Activated CD4-positive, alpha-beta memory T cell treated with anti-CD3 and anti-CD28 coated beads for 36 hours (primary cell): ENCODE results near the gene RARA. TPM values are rescaled to one million over a fixed set of nuclear protein-coding genes. Genes with fewer than 3 reads are reported as not detected.

ENCODE experiments used
- CTCF ChIA-PET: fragments of 350-600 bp; sonication (Branson Sonifier 250); formaldehyde crosslinking; loops from one replicate; lab custom pipeline; 2021; ENCODE audit warnings: antibody characterized with exemption, inconsistent platforms; lab: Charles Lee
- POLR2A ChIA-PET: fragments of 350-600 bp; sonication (Branson Sonifier 250); formaldehyde crosslinking; loops from one replicate; lab custom pipeline; 2021; ENCODE audit warnings: antibody characterized with exemption; lab: Charles Lee
- DNase-seq: peaks from one replicate; pipeline ENCODE4 v3.0.0-alpha.2; 2020
- H3K27ac Mint-ChIP-seq: one replicate; pipeline ENCODE4 v1.8.0; 2021; ENCODE audit warnings: mixed read lengths
- H3K27me3 Mint-ChIP-seq: one replicate; pipeline ENCODE4 v1.8.0; 2021; ENCODE audit warnings: mixed read lengths
- H3K36me3 Mint-ChIP-seq: one replicate; pipeline ENCODE4 v1.8.0; 2021; ENCODE audit warnings: mixed read lengths
- H3K4me1 Mint-ChIP-seq: one replicate; pipeline ENCODE4 v1.8.0; 2021; ENCODE audit warnings: low read depth, mixed read lengths
- H3K4me3 Mint-ChIP-seq: one replicate; pipeline ENCODE4 v1.8.0; 2021; ENCODE audit warnings: mild to moderate bottlenecking, mixed read lengths
- H3K9me3 Mint-ChIP-seq: one replicate; pipeline ENCODE4 v1.8.0; 2021; ENCODE audit warnings: mixed read lengths
- intact Hi-C: fragments of 100-400 bp; cut with micrococcal nuclease; formaldehyde crosslinking; loops from one replicate; pipeline ENCODE4 v1.15.1; 2023
- total RNA-seq, 2 experiments: library from RNA; stranded (reverse); gene quantifications; one replicate each; pipeline ENCODE4 v1.2.3, GENCODE V29; 2021

Gene RARA
- total RNA-seq, 2 experiments from 2014 or later = 31.2 TPM

DNA sequence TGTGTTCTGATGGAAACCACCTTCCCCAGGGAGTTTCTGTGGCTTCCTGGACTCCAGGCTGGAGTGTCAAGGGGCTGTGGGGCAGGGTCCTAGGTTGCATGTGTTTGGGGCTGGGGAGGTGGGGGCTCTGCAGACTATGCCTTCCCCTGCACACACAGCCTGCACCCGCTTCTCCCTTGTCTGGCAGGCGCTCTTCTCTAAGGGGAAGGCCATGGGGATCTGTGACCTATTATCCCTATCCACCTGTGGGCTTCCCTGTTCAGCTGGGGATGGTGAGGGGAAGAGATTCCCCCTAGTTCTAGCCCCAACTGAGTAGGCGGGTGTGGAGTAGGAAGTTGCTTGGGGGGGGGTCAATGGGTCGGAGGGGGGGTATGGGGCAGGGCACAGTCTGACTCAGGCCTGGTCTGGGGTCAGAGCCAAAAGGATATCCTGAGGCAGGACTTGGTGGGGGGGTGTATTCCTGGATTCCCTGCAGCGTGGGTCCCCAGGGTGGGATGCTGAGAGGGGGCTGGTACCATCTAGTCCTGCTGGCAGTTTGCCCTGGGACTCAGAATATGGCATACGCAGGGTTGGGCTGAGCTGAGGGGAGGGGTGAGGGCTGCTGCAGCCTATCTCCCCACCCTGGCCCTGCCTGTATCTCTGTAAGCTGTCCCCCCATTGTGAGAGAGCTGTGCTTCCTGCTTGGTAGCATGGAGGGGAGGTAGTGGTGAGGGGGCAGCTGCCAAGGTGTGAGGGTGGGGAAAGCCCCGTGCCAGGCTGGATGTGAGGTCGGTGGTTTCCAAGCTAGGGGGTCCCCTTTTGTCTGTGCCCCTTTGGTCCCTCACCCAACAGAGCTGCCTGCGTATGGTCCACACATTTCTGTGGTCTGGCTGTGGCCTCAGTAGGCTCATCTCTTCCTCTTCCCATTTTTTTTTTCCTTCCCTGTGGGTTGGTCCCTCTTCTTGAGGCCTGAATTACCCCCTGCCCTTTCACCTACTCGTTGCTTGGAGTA is 14.7 kb downstream of the RARA start:
- POLR2A ChIA-PET = interaction anchor here (0.6 to 2.1 kb wide), 7 partner anchors 8 to 237 kb away, joined by 3 to 9 read pairs (median 3); partner anchors contain the start of gene WIPF2

GRCh38 chr17:40325156-40326013 is 16.4 kb downstream of the RARA start:
- peak; percentile 56 for DNase-seq
- POLR2A ChIA-PET = interaction anchor here (0.7 to 2.4 kb wide), 7 partner anchors 8 to 304 kb away, joined by 3 to 8 read pairs (median 3); no protein-coding TSS in a partner anchor
- peak overlapping the region; percentile 99 for H3K27ac Mint-ChIP-seq
- H3K9me3 Mint-ChIP-seq = no peaks in the 10 kb centered on the region
- peaks cover 95% of the 10 kb centered on the region for H3K4me1 Mint-ChIP-seq
- H3K4me3 Mint-ChIP-seq = peak overlapping the region; percentile 74
- CTCF ChIA-PET = interaction anchor here (1.1 to 6.9 kb wide), 7 partner anchors 9 to 37 kb away, joined by 3 to 34 read pairs (median 6); no protein-coding TSS in a partner anchor
- H3K36me3 Mint-ChIP-seq = no peaks in the 10 kb centered on the region
- intact Hi-C loops = no loop called here
- peaks cover 2% of the 10 kb centered on the region for H3K27me3 Mint-ChIP-seq

More for the DNA sequence above, 14.7 kb downstream of the RARA start:
- H3K27me3 Mint-ChIP-seq = peaks cover 2% of the 10 kb centered on the region
- peak; percentile 80 for DNase-seq
- intact Hi-C loops = loop anchor here (1.0 to 5.0 kb wide), 4 partner anchors 18 to 1354 kb away; no protein-coding TSS in a partner anchor
- H3K36me3 Mint-ChIP-seq = peaks cover 4% of the 10 kb centered on the region
- peaks cover 94% of the 10 kb centered on the region for H3K4me1 Mint-ChIP-seq
- H3K27ac Mint-ChIP-seq = peak overlapping the region; percentile 99
- peak overlapping the region; percentile 99 for H3K4me3 Mint-ChIP-seq
- no peaks in the 10 kb centered on the region for H3K9me3 Mint-ChIP-seq
- CTCF ChIA-PET = interaction anchor here (1.0 to 6.9 kb wide), 4 partner anchors 7 to 39 kb away, joined by 3 to 34 read pairs (median 19); no protein-coding TSS in a partner anchor

DNA sequence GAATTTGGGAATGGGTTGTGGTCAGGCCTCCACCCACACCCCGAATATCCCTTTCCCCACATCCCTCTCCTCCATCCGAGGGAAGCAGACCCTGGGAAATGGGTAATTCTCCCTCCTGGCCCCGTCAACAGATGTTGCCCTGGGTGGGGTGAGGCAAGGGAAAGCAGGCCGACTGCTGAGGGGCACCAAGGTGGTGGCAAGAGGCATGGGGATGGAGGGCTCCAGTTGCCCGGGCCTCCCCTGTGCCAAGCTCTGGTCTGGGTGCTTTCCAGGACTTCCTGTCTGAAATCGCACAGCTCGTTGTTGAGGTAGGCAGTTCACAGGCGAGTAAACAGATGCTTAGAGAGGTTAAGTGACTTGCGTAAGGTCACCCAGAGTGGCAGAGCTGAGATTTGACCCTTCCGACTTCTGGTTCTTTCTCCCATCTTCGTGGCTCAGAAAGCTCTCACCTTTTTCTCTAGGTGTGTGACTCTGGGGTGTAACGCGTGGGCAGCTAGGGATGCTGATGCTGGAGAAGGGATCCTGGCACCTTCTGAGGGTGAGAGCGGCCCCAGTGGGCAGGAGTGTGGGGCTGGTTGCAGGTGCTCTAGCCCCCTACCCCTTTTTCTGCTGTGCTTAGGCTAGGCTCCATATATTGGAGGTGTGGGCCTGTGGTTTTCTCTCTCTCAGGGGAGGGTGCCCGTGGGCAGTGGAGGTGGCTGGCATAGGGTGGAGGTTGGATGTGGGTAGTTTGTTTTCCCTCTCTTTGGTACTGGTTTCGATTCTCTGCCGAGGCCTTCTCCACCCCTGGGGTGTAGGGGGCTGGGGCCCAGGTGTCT is 17.2 kb downstream of the RARA start:
- no peaks in the 10 kb centered on the region for H3K9me3 Mint-ChIP-seq
- H3K27me3 Mint-ChIP-seq = peaks cover 2% of the 10 kb centered on the region
- ChIA-PET CTCF (interaction anchor here (0.9 to 6.9 kb wide), 7 partner anchors 10 to 36 kb away, joined by 3 to 34 read pairs (median 6); no protein-coding TSS in a partner anchor), POLR2A (interaction anchor here (0.7 to 2.4 kb wide), 8 partner anchors 9 to 304 kb away, joined by 3 to 8 read pairs (median 3); no protein-coding TSS in a partner anchor)
- H3K4me3 Mint-ChIP-seq = peak overlapping the region; percentile 74
- H3K27ac Mint-ChIP-seq = peak overlapping the region; percentile 99
- DNase-seq = peak; percentile 81
- peaks cover 95% of the 10 kb centered on the region for H3K4me1 Mint-ChIP-seq
- intact Hi-C loops = no loop called here
- peaks cover 2% of the 10 kb centered on the region for H3K36me3 Mint-ChIP-seq

DNA sequence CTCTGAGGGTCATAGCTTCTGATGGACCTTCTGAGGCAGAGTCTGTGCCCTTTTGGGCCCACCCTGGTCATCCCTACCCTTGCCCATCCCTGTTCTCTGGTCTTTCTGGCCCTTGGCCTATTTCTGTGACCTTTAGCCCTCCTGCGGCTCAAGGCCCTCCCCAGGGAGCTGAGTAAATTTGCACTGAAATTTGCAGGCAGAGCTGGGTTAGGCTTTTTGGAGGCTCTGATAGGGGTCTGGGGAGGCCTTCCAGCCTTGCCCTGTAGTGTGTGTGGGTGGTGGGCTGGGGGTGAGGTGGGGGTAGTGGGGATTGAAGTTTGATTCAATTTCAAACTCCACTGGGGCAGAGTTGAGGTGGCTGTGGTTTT is 17.8 kb downstream of the RARA start:
- no peaks in the 10 kb centered on the region for H3K9me3 Mint-ChIP-seq
- no peak for DNase-seq
- H3K27ac Mint-ChIP-seq = peak overlapping the region; percentile 99
- peaks cover 2% of the 10 kb centered on the region for H3K27me3 Mint-ChIP-seq
- peaks cover 95% of the 10 kb centered on the region for H3K4me1 Mint-ChIP-seq
- CTCF ChIA-PET = interaction anchor here (0.9 to 6.9 kb wide), 8 partner anchors 10 to 135 kb away, joined by 3 to 34 read pairs (median 6); no protein-coding TSS in a partner anchor
- peak overlapping the region; percentile 74 for H3K4me3 Mint-ChIP-seq
- POLR2A ChIA-PET = interaction anchor here (1.1 to 2.4 kb wide), 4 partner anchors 10 to 20 kb away, joined by 3 to 8 read pairs (median 4); no protein-coding TSS in a partner anchor
- intact Hi-C loops = no loop called here
- H3K36me3 Mint-ChIP-seq = peaks cover 6% of the 10 kb centered on the region

DNA sequence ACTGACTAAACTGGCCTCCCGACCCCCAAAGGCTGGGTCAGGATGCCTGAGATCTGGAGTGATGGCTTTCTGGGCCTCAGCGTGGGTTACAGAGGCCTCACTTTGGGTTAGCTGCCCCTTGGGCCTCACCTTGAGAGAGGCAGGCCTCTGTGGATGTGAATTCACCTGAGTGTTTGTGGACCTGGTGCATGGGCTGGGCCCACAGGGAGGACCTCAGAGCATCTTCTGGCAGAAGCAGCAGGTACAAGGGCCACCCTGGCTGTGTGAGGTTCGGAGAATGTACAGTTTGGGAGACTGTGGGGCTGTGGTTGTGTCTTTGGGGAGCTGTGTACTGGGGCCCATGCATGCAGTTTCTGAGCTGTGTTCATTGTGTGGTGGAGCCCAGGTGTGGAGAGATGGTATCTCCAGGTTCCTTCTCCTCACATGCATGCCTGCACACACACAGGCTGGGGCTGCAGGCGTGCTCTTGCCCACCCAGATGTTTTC is 18.3 kb downstream of the RARA start:
- CTCF ChIA-PET = interaction anchor here (0.9 to 6.9 kb wide), 5 partner anchors 11 to 135 kb away, joined by 3 to 34 read pairs (median 3); no protein-coding TSS in a partner anchor
- H3K27me3 Mint-ChIP-seq = peaks cover 2% of the 10 kb centered on the region
- peak overlapping the region; percentile 99 for H3K27ac Mint-ChIP-seq
- intact Hi-C loops = no loop called here
- DNase-seq = no peak
- peaks cover 8% of the 10 kb centered on the region for H3K36me3 Mint-ChIP-seq
- POLR2A ChIA-PET = interaction anchor here (0.6 to 2.4 kb wide), 4 partner anchors 12 to 20 kb away, joined by 3 to 8 read pairs (median 4); no protein-coding TSS in a partner anchor
- H3K9me3 Mint-ChIP-seq = no peaks in the 10 kb centered on the region
- H3K4me1 Mint-ChIP-seq = peaks cover 91% of the 10 kb centered on the region
- peak overlapping the region; percentile 70 for H3K4me3 Mint-ChIP-seq

GRCh38 chr17:40327735-40328385 is 18.9 kb downstream of the RARA start:
- Mint-ChIP-seq H3K9me3 (no peaks in the 10 kb centered on the region), H3K36me3 (peaks cover 12% of the 10 kb centered on the region), H3K4me3 (peak overlapping the region; percentile 70), H3K27me3 (peaks cover under 1% of the 10 kb centered on the region), H3K27ac (peak overlapping the region; percentile 99), H3K4me1 (peaks cover 91% of the 10 kb centered on the region)
- intact Hi-C loops = no loop called here
- POLR2A ChIA-PET = interaction anchor here (0.6 to 1.6 kb wide), 3 partner anchors 10 to 21 kb away, joined by 3 to 5 read pairs (median 4); no protein-coding TSS in a partner anchor
- no peak for DNase-seq
- CTCF ChIA-PET = interaction anchor here (0.9 to 6.9 kb wide), 6 partner anchors 11 to 136 kb away, joined by 3 to 34 read pairs (median 4); no protein-coding TSS in a partner anchor

DNA sequence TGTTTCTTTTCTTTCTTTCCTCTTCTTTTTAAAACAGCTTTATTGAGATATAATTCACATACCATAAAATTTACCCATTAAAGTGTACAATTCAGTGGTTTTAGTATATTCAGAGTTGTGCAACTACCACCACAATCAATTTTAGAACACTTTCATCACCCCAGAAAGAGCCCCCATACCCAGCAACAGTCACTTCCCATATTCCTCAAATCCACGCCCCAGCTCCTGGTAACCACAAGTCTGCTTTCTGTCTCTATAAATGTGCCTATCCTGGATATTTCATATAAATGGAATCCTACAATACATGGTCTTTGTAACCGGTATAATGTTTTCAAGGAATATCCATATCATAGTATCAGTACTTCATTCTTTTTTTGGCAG is 19.4 kb downstream of the RARA start:
- intact Hi-C loops = no loop called here
- ChIA-PET POLR2A (interaction anchor here (0.9 kb wide), 1 partner anchor 11 kb away, joined by 4 read pairs; no protein-coding TSS in a partner anchor), CTCF (interaction anchor here (1.1 to 6.9 kb wide), 5 partner anchors 12 to 72 kb away, joined by 3 to 34 read pairs (median 4); no protein-coding TSS in a partner anchor)
- no peak for DNase-seq
- Mint-ChIP-seq H3K27ac (peak overlapping the region; percentile 46), H3K36me3 (peaks cover 12% of the 10 kb centered on the region), H3K4me1 (peaks cover 89% of the 10 kb centered on the region), H3K9me3 (no peaks in the 10 kb centered on the region), H3K4me3 (no peak overlapping the region), H3K27me3 (no peaks in the 10 kb centered on the region)

DNA sequence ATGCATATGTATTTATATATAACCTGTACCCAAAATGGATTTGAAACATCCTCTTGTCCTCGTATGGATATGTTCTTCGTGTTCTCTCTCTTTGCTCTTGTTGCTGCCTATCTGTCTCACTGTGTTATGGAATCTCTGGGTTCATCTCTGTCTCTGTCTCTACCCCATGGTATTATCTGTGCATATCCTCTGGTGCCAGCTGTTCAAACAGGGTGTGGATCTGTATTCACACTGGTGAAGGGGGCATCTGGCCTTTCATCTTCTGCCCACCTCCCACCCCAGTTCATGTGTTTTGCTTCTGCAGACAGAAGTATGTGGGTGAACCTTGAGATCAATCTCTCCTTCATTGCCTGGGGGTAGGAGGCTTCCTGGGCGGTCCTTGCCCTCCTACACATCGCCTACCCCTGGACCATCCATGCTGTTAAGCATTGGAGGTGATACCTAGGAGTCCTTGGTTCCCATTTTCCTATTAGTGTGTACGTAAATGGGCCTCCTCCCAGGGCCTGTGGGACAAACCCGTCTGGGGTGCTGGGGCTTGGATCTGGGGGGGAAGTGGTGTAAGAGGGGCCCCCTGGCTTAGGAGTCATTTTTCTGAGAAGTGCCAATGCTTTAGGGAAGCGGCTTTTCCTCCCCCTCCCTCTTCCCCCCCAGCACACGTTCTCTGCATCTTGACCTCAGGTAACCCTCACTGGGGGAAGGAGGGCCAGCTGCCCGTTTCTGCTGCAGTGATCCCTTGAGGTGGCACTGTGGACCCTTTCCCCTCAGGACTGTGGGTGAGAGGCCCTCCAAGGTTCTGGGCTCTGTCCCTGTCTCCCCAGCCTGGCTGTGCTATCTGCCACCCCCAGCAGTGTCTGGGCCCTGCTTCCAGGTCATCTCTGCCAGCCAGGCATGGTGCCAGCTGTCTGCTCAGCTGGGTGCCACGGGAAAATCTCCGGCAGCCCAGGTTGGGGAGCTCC is 21.1 kb downstream of the RARA start:
- peak; percentile 68 for DNase-seq
- Mint-ChIP-seq H3K27ac (peak overlapping the region; percentile 75), H3K27me3 (no peaks in the 10 kb centered on the region), H3K36me3 (peaks cover 12% of the 10 kb centered on the region), H3K4me1 (peaks cover 89% of the 10 kb centered on the region), H3K9me3 (no peaks in the 10 kb centered on the region), H3K4me3 (peak overlapping the region; percentile 6)
- intact Hi-C loops = no loop called here
- POLR2A ChIA-PET = interaction anchor here (1.1 to 1.3 kb wide), 3 partner anchors 8 to 12 kb away, joined by 3 to 8 read pairs (median 3); no protein-coding TSS in a partner anchor
- CTCF ChIA-PET = interaction anchor here (1.1 to 2.2 kb wide), 3 partner anchors 13 to 27 kb away, joined by 4 to 9 read pairs (median 4); no protein-coding TSS in a partner anchor
